Neural cell (in vitro differentiated cells): ENCODE data around the gene ZNF385C. TPM values are rescaled to one million over a fixed set of nuclear protein-coding genes. Genes with fewer than 3 reads are reported as not detected.

Experiments used
- H2AFZ ChIP-seq: fragments of 200-600, 300-800 bp; sonication (generic), shearing (Covaris generic); 2 replicates; pipeline ENCODE4 v1.6.0; 2014; ENCODE audit warnings: low read depth, mild to moderate bottlenecking, antibody characterized with exemption, low read length, moderate library complexity
- H3F3A ChIP-seq: fragments of 200-600 bp; shearing (Covaris generic); 2 replicates; pipeline ENCODE4 v1.6.1; 2016; ENCODE audit warnings: mild to moderate bottlenecking, moderate library complexity, mixed read lengths, antibody characterized with exemption, low read length; ENCODE audit not compliant: insufficient read depth, poor library complexity, severe bottlenecking
- H3K27ac ChIP-seq: fragments of 200-600, 300-800 bp; sonication (generic), shearing (Covaris generic); 2 replicates; pipeline ENCODE4 v1.5.1; 2014; ENCODE audit warnings: mild to moderate bottlenecking, low read length, moderate library complexity
- H3K27me3 ChIP-seq: fragments of 300-800, 200-600 bp; sonication (generic), shearing (Covaris generic); 2 replicates; pipeline ENCODE4 v1.6.0; 2014; ENCODE audit warnings: mild to moderate bottlenecking, low read depth, low read length, moderate library complexity; ENCODE audit not compliant: insufficient read depth
- H3K36me3 ChIP-seq: fragments of 300-800, 200-600 bp; sonication (generic), shearing (Covaris generic); 2 replicates; pipeline ENCODE4 v1.5.1; 2014; ENCODE audit warnings: mild to moderate bottlenecking, antibody characterized with exemption, low read length, moderate library complexity; ENCODE audit not compliant: insufficient read depth
- H3K4me2 ChIP-seq: fragments of 300-800, 200-600 bp; sonication (generic), shearing (Covaris generic); 2 replicates; pipeline ENCODE4 v1.6.0; 2014; ENCODE audit warnings: mild to moderate bottlenecking, low read length
- H3K4me3 ChIP-seq: fragments of 300-800, 200-600 bp; sonication (generic), shearing (Covaris generic); 2 replicates; pipeline ENCODE4 v1.5.1; 2014; ENCODE audit warnings: mild to moderate bottlenecking, low read length, moderate library complexity
- H3K79me2 ChIP-seq: fragments of 200-600 bp; shearing (Covaris generic); replicated peaks from 2 replicates; pipeline ENCODE4 v1.6.0; 2014; ENCODE audit warnings: mild to moderate bottlenecking, low read length, moderate library complexity; ENCODE audit not compliant: insufficient read depth
- H3K9ac ChIP-seq: fragments of 300-800, 200-600 bp; sonication (generic), shearing (Covaris generic); 2 replicates; pipeline ENCODE4 v1.6.1; 2016; ENCODE audit warnings: mild to moderate bottlenecking, low read length, mixed read lengths
- H3K9me2 ChIP-seq: fragments of 200-600 bp; shearing (Covaris generic); 2 replicates; pipeline ENCODE4 v1.6.1; 2016; ENCODE audit warnings: mild to moderate bottlenecking, low read length, mixed read lengths; ENCODE audit not compliant: insufficient read depth
- H3K9me3 ChIP-seq: fragments of 200-600, 300-800 bp; sonication (generic), shearing (Covaris generic); 2 replicates; pipeline ENCODE4 v1.6.1; 2016; ENCODE audit warnings: mild to moderate bottlenecking, mixed run types, low read length, moderate library complexity, mixed read lengths
- H4K20me1 ChIP-seq: fragments of 200-600 bp; shearing (Covaris generic); 2 replicates; pipeline ENCODE4 v1.6.1; 2016; ENCODE audit warnings: mild to moderate bottlenecking, mixed run types; ENCODE audit not compliant: insufficient read depth
- CTCF ChIP-seq: fragments of 450-650 bp; IDR thresholded peaks from 2 replicates; pipeline ENCODE4 v1.5.1; 2014; ENCODE audit warnings: antibody characterized with exemption, mild to moderate bottlenecking, moderate library complexity; ENCODE audit not compliant: poor library complexity, severe bottlenecking
- EP300 ChIP-seq: fragments of 450-650 bp; conservative IDR thresholded peaks from 2 replicates; pipeline ENCODE4 v1.6.1; 2014; ENCODE audit warnings: antibody characterized with exemption, mild to moderate bottlenecking, moderate library complexity; ENCODE audit not compliant: poor library complexity, severe bottlenecking
- EZH2 ChIP-seq: fragments of 200-600, 300-800 bp; shearing (Covaris generic), sonication (generic); IDR thresholded peaks from 2 replicates; pipeline ENCODE4 v1.6.1; 2014; ENCODE audit warnings: antibody characterized with exemption, low read length, borderline replicate concordance, mild to moderate bottlenecking; ENCODE audit not compliant: insufficient read depth, poor library complexity, severe bottlenecking
- MXI1 ChIP-seq: fragments of 450-650 bp; conservative IDR thresholded peaks from 2 replicates; pipeline ENCODE4 v1.6.1; 2014; ENCODE audit warnings: antibody characterized with exemption, mild to moderate bottlenecking; ENCODE audit not compliant: poor library complexity, severe bottlenecking
- POLR2AphosphoS5 ChIP-seq: IDR thresholded peaks from 2 replicates; pipeline ENCODE4 v1.6.1; 2012
- RAD21 ChIP-seq: fragments of 450-650 bp; conservative IDR thresholded peaks from 2 replicates; pipeline ENCODE4 v1.6.1; 2014; ENCODE audit warnings: antibody characterized with exemption, mild to moderate bottlenecking, moderate library complexity
- REST ChIP-seq: IDR thresholded peaks from 2 replicates; pipeline ENCODE4 v1.6.1; 2012; ENCODE audit warnings: borderline replicate concordance
- SMC3 ChIP-seq: fragments of 450-650 bp; conservative IDR thresholded peaks from 2 replicates; pipeline ENCODE4 v1.6.1; 2014; ENCODE audit warnings: antibody characterized with exemption, mild to moderate bottlenecking, moderate library complexity; ENCODE audit not compliant: poor library complexity
- TAF1 ChIP-seq: IDR thresholded peaks from 2 replicates; pipeline ENCODE4 v1.6.1; 2012; ENCODE audit warnings: low read depth
- polyA plus RNA-seq: library from polyadenylated mRNA; depleted of rRNA; stranded (reverse); fragments of >200 nt; gene quantifications from 2 replicates; pipeline ENCODE4 v1.2.3, GENCODE V29; 2014

Gene ZNF385C
- polyA plus RNA-seq, 1 donor from 2014 or later: 0.69 TPM

- no peaks in the 10 kb centered on the region for H3K27me3 ChIP-seq
- no peaks in the 10 kb centered on the region for H4K20me1 ChIP-seq
- no peak overlapping the region for H3K27ac ChIP-seq
- no peaks in the 10 kb centered on the region for H3K36me3 ChIP-seq
- no peaks in the 10 kb centered on the region for H3F3A ChIP-seq
- no peaks in the 10 kb centered on the region for H3K9me2 ChIP-seq
- H3K4me2 ChIP-seq: no peak overlapping the region
- no peak overlapping the region for H2AFZ ChIP-seq
- no peaks in the 10 kb centered on the region for H3K79me2 ChIP-seq
- no peak overlapping the region for H3K9ac ChIP-seq
- no peak overlapping the region for H3K4me3 ChIP-seq
- TF ChIP-seq MXI1 (no peak), REST (no peak), RAD21 (no peak), SMC3 (no peak), TAF1 (no peak), POLR2AphosphoS5 (no peak), CTCF (no peak), EZH2 (no peak), EP300 (no peak)
- H3K9me3 ChIP-seq: no peaks in the 10 kb centered on the region
Measured at GRCh38 chr17:42132941-42133340, 34.7 kb upstream of the ZNF385C start.

- Histone ChIP-seq H3K27me3 (no peaks in the 10 kb centered on the region), H3K79me2 (no peaks in the 10 kb centered on the region), H3K4me3 (no peak overlapping the region), H3F3A (no peaks in the 10 kb centered on the region), H3K9ac (no peak overlapping the region), H3K9me2 (no peaks in the 10 kb centered on the region), H4K20me1 (no peaks in the 10 kb centered on the region), H3K36me3 (no peaks in the 10 kb centered on the region), H3K27ac (no peak overlapping the region), H2AFZ (no peak overlapping the region), H3K9me3 (no peaks in the 10 kb centered on the region), H3K4me2 (no peak overlapping the region)
- TF ChIP-seq MXI1 (no peak), SMC3 (no peak), POLR2AphosphoS5 (no peak), TAF1 (no peak), RAD21 (no peak), EP300 (no peak), CTCF (no peak), REST (no peak), EZH2 (no peak)
Measured at GRCh38 chr17:42131981-42132432, 33.7 kb upstream of the ZNF385C start.
